CD4-positive, alpha-beta T cell treated with Interleukin-1 beta for 1 hour (primary cell): ENCODE results near the gene HOXD11.

Experiments
- DNase-seq, 2 donors: peaks; one replicate each; pipeline ENCODE4 v3.0.0-alpha.2; 2020 to 2022

Gene HOXD11

DNA sequence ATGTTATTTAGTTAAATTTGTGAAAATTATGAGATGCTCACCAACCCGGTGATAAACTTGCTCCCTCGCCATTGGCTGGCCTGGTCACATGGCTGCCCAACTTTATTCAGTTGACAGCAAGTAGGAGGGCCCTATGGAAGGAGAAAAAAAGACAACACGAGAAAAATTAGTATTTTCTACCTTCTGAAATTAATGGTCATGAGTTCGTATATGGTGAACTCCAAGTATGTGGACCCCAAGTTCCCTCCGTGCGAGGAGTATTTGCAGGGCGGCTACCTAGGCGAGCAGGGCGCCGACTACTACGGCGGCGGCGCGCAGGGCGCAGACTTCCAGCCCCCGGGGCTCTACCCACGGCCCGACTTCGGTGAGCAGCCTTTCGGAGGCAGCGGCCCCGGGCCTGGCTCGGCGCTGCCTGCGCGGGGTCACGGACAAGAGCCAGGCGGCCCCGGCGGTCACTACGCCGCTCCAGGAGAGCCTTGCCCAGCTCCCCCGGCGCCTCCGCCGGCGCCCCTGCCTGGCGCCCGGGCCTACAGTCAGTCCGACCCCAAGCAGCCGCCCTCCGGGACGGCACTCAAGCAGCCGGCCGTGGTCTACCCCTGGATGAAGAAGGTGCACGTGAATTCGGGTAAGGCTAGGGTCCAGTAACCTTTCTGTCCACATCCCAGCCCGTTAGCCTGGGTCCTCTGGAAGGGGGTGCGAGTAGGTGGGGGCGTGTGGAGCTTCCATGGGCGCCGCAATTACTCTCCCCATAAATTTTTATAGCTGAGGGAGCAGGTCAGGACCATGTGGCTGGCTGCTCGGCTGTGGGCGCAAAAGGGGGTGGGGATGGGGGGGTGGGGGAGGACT, 44.6 kb downstream of the HOXD11 start, which contains the start of gene HOXD4:
HOXD4 (plus strand) TSS at position 109 of the 846 bp plus-strand sequence; CDS start at position 193, 84 bp downstream.
- no peak for DNase-seq

GRCh38 chr2:176152350-176153181, 45.5 kb downstream of the HOXD11 start:
- no peak for DNase-seq

DNA sequence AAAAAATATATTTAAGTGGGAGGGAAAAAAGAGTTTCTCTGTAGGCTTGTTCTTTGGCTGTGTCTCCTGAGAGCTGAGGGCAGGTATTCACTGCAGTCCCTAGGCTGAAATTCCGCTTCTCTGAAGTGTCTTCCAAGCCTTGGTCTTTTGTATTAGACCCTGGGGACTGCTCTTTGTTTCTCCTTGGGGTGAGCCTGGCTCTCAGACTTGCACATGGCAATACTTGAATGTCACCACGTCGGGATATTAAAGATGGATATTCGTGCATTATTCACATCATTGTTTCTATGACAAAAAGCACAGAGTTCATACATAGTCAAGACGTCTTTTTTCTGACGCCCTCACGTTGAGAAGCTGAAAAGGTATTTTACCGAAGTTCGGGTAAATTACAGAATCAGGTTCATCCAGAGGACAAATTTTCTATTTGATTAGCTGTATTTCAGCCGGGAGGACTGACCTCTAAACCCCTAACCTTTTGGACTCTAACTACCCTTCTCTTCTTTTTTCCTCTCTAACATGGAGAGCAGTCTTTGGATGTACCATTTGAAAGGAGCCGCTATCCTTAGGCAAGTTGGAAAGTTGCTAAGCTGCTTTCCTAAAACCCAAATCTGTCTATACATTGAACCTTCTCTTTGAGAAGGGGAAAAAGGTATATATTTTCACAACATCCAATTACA, 47.6 kb downstream of the HOXD11 start:
- DNase-seq, result no peak

DNA sequence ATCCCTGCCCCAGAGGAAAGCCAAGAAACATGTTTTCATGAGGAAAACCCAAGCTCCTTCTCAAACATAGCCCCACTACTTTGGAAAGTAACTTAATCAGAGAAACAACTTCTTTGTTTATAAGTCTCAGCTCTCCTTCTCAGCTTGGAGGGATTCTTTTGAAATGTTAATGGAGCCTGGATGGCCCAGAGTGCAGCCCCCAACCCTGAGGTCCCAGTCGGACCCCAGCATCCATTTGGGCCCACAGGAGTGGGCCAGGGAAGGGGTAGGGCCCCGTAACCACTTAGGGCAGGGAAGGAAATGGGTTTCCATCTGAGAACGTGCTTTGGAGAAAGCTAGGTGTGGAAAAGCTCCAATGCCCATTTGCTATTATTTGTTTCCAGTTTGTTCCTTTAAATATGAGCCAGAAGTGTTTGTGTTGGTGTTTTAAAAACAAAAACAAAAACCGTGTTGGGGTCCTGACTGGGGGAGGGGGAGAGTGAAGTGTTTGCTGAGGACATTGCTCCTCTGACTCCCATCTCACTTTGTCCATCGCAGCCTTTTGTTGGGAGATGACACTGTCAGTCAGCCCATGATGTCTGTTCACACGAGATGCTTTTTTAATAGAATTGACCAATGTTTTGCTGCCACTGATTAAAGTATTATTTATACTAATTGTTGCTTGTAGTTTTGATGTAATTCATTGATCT, 48.4 kb downstream of the HOXD11 start:
- DNase-seq, result no peak

GRCh38 chr2:176156301-176156806, 49.3 kb downstream of the HOXD11 start:
- no peak for DNase-seq

DNA sequence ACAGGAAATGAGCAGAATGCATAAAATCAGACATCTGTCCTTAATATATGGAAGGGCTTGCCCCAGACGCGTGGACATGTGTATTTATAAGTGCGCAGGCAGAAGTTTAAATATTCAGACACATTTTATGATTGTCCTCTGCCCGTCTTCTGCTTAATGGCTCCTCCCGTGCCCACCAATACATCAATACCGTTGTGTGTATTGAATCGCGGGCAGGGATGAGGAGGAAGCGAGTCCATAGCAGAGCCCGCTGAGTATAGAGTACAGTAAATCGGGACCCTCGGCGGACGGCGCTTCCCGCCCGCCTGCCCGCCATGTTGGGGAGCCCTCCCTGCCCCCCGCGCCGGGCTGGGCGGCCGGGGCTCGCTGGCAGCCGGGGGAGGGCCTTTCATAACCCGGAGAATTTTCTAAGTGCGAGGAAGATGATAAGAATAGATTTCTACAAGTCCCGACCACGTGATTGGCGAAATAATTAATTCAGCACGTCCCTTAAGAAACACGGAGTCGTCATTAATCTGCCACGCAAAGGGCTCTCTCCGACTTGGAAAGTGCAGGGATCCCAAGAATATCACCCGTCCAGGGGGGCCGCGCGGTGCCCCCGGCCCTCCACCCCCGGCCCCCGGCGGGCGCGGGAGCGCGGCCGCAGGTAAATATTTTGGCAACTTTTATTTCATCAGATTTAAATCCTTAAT, 49.9 kb downstream of the HOXD11 start, which contains the start of gene HOXD3:
HOXD3 (plus strand) TSS at position 501 of the 692 bp plus-strand sequence. CDS start 11,808 bp downstream, outside the sequence.
- no peak for DNase-seq

DNA sequence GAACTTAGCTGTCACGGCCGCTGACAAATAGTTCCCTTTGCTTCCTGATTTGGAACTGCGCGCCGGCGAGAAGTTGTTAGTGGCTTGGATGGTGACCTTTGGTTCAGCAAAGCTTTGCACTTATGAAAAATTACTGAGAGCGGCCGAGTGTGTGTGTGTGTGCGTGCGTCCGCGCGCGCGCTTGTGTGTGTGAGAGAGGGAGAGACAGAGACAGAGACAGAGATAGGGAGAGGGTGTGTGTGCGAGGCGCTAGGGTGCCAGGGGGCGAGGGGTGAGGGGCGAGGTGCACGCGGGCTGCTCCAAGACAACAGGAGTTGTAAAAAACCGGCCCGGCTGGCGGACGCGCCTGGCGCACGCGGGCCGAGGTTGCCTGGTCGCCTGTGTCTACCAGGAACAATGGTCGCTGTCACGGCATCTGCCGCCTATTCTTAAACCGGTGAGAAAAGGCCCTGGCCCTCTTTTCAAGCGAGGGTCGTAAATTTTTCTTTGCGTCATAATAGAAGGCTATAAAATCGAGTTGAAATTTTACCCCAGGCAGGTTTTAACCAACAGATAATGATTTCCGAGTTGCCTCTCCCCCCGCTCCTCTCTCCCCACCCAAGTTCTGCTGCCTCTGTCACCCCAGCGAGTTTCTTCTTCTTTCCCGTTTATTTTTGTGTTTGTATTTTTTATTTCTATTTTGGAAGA, 50.6 kb downstream of the HOXD11 start:
- DNase-seq, result no peak

DNA sequence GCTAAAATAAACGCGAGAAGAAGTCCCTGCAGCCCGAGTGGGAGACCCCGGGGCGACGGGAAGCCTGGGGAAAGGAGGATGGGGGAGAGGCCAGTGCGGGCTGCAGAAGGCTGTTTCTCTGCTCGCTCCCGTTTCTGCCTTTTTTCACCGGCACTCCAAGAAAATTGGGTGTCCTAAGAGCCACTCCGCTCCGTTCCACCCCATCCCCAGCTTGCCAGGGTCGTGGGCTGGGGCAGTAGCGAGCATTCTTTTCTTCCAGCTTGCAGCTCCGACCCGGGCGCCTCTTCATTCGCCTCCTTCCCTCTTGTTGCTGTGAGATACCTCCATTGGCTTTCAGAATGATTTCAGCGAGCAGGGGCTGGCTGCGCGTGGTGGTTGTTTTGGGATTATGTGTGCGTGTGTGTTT, 51.1 kb downstream of the HOXD11 start:
- DNase-seq, result no peak

DNA sequence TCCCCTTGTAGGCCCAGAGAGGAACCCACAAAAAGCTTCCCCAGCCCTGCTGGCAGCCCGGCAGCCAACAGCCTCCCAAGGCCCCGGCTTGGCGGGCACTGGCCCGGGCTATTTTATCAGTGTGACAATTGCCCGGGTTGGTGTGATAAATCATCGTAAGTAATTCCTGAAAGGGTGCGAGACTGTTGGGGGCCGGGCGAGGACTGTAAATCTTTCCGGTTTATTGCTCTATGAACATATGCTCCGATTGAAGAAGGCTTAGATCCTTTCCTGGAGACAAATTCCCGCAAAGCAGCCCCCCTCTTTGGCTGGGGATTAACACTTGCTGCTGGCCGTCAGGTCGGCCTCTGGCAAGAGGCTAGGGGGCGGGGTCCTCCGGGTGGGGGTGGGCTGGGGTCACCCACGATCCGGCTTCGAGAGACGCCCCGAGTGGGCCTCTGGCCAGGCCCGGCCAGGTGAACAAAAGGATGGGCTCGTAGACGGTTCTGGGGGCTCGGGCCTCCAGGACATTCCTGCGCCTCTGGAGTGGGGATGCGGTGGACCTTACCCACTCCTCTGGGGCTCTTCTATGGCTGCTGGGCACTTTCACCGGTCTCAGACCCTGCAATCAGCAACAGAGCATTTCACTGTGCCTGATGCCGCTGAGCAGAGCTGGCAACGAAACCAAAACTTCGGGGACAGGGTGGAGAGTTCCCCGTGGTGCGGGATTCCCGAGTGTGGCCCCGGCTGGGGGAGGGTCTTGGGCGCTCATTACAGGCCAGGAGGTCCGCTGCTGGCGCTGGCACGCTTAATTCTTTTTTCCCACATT, 52.0 kb downstream of the HOXD11 start:
- DNase-seq, result no peak
